ENCODE data around the gene SLC26A4. TPM values are rescaled to one million over a fixed set of nuclear protein-coding genes. Genes with fewer than 3 reads are reported as not detected.

SLC26A4 gene
- total RNA-seq, 1 experiment from 2014 or later, result 0.33 TPM

- no peak overlapping the region for H3K4ac ChIP-seq (ENCODE audit: low read depth, low read length)
- H3K79me1 ChIP-seq (ENCODE audit: insufficient read depth, low read depth, low read length, poor library complexity, severe bottlenecking), result no peaks in the 10 kb centered on the region
- no peak overlapping the region for H2BK5ac ChIP-seq (ENCODE audit: insufficient read length, low read length)
- no peak overlapping the region for H3K18ac ChIP-seq (ENCODE audit: insufficient read length, low read depth, low read length)
- no peak overlapping the region for H2AK5ac ChIP-seq (ENCODE audit: insufficient read length, low read length)
- H3K9ac ChIP-seq (ENCODE audit: extremely low read depth, insufficient read length, low read length), result no peak overlapping the region
- no peak for TF ChIP-seq CTCF (conservative IDR thresholded peaks at IDR 0.05)
- Mint-ChIP-seq H3K27ac (no peak overlapping the region), H3K4me3 (no peak overlapping the region), H3K36me3 (ENCODE audit: insufficient read depth in 1 of 3, low read depth in 3 of 3) (no peaks in the 10 kb centered on the region), H3K9me3 (no peaks in the 10 kb centered on the region), H3K4me1 (peaks cover 0 to 6% of the 10 kb centered on the region in 2 experiments; a peak in 1 of 4 replicates), H3K27me3 (ENCODE audit: low read depth) (no peaks in the 10 kb centered on the region)
- H2BK15ac ChIP-seq (ENCODE audit: low read depth, low read length), result no peak overlapping the region
- DNase-seq, result no peak
- H3K9me3 ChIP-seq (ENCODE audit: control insufficient read depth, low read depth, low read length), result no peaks in the 10 kb centered on the region
- no peak overlapping the region for H2BK20ac ChIP-seq (ENCODE audit: low read depth, low read length, poor library complexity, severe bottlenecking)
- H4K91ac ChIP-seq (ENCODE audit: insufficient read length, low read depth, low read length), result no peak overlapping the region
- WGBS (ENCODE audit: extremely low coverage, insufficient read length, low lambda C conversion rate), result no CpG with 5 or more reads among the region's 1 CpG
- no peaks in the 10 kb centered on the region for H3K27me3 ChIP-seq (ENCODE audit: insufficient read depth, low read length)
- H4K8ac ChIP-seq (replicated peaks; ENCODE audit: insufficient read length, low read depth, low read length), result no peak overlapping the region
- H3K4me1 ChIP-seq (ENCODE audit: insufficient read depth, low read length), result no peaks in the 10 kb centered on the region
- H2BK120ac ChIP-seq (ENCODE audit: low read depth, low read length, poor library complexity, severe bottlenecking), result no peak overlapping the region
- no peak overlapping the region for H4K5ac ChIP-seq (ENCODE audit: insufficient read length, low read depth, low read length)
- no peak overlapping the region for H3K4me2 ChIP-seq (ENCODE audit: insufficient read depth, insufficient read length, low read length)
- no peak overlapping the region for H3K23ac ChIP-seq (ENCODE audit: insufficient read length, low read depth, low read length)
- H3K79me2 ChIP-seq (ENCODE audit: insufficient read depth, low read length), result no peaks in the 10 kb centered on the region
- H3K23me2 ChIP-seq (ENCODE audit: insufficient read length, low read depth, low read length, poor library complexity, severe bottlenecking), result no peaks in the 10 kb centered on the region
- no peak overlapping the region for H3K27ac ChIP-seq (ENCODE audit: insufficient read length, low read depth, low read length)
- no peak overlapping the region for H3K14ac ChIP-seq (ENCODE audit: insufficient read depth, low read length)
- H3K56ac ChIP-seq (ENCODE audit: insufficient read length, low read depth, low read length), result no peak overlapping the region
- H4K20me1 ChIP-seq (ENCODE audit: control insufficient read depth, insufficient read depth, insufficient read length), result no peaks in the 10 kb centered on the region
- H2AFZ ChIP-seq (ENCODE audit: low read length), result no peak overlapping the region
- H3T11ph ChIP-seq (ENCODE audit: low read length), result no peak overlapping the region
- H2BK12ac ChIP-seq (ENCODE audit: insufficient read length, low read depth, low read length), result no peak overlapping the region
These were observed 19.9 kb downstream of the SLC26A4 start for GRCh38 chr7:107680478-107680877.

Measured in H9 (cell line).